Measurements from ENCODE around the gene TRABD. TPM values are rescaled to one million over a fixed set of nuclear protein-coding genes. Genes with fewer than 3 reads are reported as not detected.

TRABD gene
- total RNA-seq, 2 experiments from 2014 or later = 110 to 114 TPM

- CTCF ChIA-PET = no interaction called here
- no peaks in the 10 kb centered on the region for H3K36me3 Mint-ChIP-seq (ENCODE audit: low read depth)
- intact Hi-C loops (cut with micrococcal nuclease) = no loop called here
- no peaks in the 10 kb centered on the region for H3K9me3 Mint-ChIP-seq
- POLR2A ChIA-PET = no interaction called here
- DNase-seq (no peak), ATAC-seq (no peak)
- H3K4me1 Mint-ChIP-seq (ENCODE audit: low read depth) = peaks cover 2% of the 10 kb centered on the region
- TF ChIP-seq, protein P1, sequence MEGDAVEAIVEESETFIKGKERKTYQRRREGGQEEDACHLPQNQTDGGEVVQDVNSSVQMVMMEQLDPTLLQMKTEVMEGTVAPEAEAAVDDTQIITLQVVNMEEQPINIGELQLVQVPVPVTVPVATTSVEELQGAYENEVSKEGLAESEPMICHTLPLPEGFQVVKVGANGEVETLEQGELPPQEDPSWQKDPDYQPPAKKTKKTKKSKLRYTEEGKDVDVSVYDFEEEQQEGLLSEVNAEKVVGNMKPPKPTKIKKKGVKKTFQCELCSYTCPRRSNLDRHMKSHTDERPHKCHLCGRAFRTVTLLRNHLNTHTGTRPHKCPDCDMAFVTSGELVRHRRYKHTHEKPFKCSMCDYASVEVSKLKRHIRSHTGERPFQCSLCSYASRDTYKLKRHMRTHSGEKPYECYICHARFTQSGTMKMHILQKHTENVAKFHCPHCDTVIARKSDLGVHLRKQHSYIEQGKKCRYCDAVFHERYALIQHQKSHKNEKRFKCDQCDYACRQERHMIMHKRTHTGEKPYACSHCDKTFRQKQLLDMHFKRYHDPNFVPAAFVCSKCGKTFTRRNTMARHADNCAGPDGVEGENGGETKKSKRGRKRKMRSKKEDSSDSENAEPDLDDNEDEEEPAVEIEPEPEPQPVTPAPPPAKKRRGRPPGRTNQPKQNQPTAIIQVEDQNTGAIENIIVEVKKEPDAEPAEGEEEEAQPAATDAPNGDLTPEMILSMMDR (IDR thresholded peaks at IDR 0.05) = no peak
- no peak overlapping the region for H3K4me3 Mint-ChIP-seq
- H3K27ac Mint-ChIP-seq = no peak overlapping the region
- peaks cover 4% of the 10 kb centered on the region for H3K27me3 Mint-ChIP-seq
Measured at GRCh38 chr22:50178871-50179869, 6.5 kb upstream of the TRABD start.

DNA sequence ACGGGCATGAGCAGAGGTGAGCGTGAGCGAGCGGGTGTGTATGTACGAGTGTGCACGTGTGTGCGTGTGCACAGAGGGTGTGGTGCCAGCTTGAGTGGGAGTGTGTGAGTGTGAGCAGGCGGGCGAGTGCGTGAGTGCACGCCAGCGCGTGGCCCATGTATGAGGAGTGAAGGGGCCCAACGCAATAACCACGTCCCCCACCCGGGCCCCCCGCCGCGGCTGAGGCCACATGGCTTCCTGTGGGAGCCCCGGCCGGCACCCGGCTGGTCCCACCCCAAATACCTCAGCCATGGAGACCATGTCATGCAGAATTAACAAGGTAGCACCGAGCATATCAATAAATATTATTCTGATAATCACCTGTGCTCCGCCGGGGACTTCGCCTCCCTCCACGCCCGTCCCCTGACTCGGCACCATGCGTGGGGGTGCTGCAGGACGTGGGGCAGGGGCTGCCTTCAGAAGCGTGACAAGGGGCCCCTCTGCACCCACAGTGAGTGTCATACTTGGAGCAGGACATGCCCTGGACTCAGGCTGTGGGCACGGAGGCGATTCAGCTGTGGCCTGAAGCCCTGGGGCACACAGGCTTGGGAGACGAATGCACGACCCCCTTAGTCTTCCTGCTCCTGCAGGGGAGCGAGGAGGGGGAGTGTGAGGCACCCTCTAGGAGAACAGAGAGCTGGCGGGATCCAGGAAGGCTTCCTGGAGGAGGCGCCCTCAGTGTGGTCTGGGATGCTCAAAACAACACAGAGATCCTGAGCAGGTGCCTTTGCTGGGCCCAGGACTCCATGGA, 5.6 kb upstream of the TRABD start:
- intact Hi-C loops (cut with micrococcal nuclease) = no loop called here
- Mint-ChIP-seq H3K4me1 (ENCODE audit: low read depth) (peaks cover 5% of the 10 kb centered on the region), H3K27me3 (peaks cover 4% of the 10 kb centered on the region), H3K36me3 (ENCODE audit: low read depth) (no peaks in the 10 kb centered on the region), H3K27ac (no peak overlapping the region), H3K9me3 (no peaks in the 10 kb centered on the region), H3K4me3 (no peak overlapping the region)
- DNase-seq (no peak), ATAC-seq (no peak)
- CTCF ChIA-PET = no interaction called here
- POLR2A ChIA-PET = no interaction called here
- TF ChIP-seq, protein P1 (IDR thresholded peaks at IDR 0.05) = no peak

- Mint-ChIP-seq H3K4me3 (no peak overlapping the region), H3K4me1 (ENCODE audit: low read depth) (peaks cover 8% of the 10 kb centered on the region), H3K9me3 (no peaks in the 10 kb centered on the region), H3K36me3 (ENCODE audit: low read depth) (no peaks in the 10 kb centered on the region), H3K27me3 (peaks cover 5% of the 10 kb centered on the region), H3K27ac (no peak overlapping the region)
- no peak for DNase-seq
- CTCF ChIA-PET = interaction anchor here (0.6 kb wide), 1 partner anchor 32 kb away, joined by 3 read pairs; no protein-coding TSS in a partner anchor
- POLR2A ChIA-PET = interaction anchor here (2.0 kb wide), 1 partner anchor 10 kb away, joined by 9 read pairs; no protein-coding TSS in a partner anchor
- no peak for ATAC-seq
- intact Hi-C loops (cut with micrococcal nuclease) = no loop called here
- TF ChIP-seq, protein P1 (IDR thresholded peaks at IDR 0.05) = no peak
Measured at GRCh38 chr22:50180727-50181521, 4.8 kb upstream of the TRABD start.

GRCh38 chr22:50182176-50183081, 3.3 kb upstream of the TRABD start:
- H3K36me3 Mint-ChIP-seq (ENCODE audit: low read depth) = peaks cover 3% of the 10 kb centered on the region
- intact Hi-C loops (cut with micrococcal nuclease) = no loop called here
- peaks cover 12% of the 10 kb centered on the region for H3K4me1 Mint-ChIP-seq (ENCODE audit: low read depth)
- H3K27ac Mint-ChIP-seq = no peak overlapping the region
- no peak for ATAC-seq
- CTCF ChIA-PET = interaction anchor here (1.1 kb wide), 1 partner anchor 9 kb away, joined by 3 read pairs; no protein-coding TSS in a partner anchor
- POLR2A ChIA-PET = interaction anchor here (0.8 to 2.0 kb wide), 3 partner anchors 8 to 9 kb away, joined by 3 to 9 read pairs (median 4); no protein-coding TSS in a partner anchor
- no peaks in the 10 kb centered on the region for H3K9me3 Mint-ChIP-seq
- H3K4me3 Mint-ChIP-seq = no peak overlapping the region
- H3K27me3 Mint-ChIP-seq = peaks cover 1% of the 10 kb centered on the region
- DNase-seq = no peak
- TF ChIP-seq, protein P1 (IDR thresholded peaks at IDR 0.05) = no peak

Data from activated CD8-positive, alpha-beta T cell treated with anti-CD3 and anti-CD28 coated beads for 36 hours (primary cell).